ENCODE results near the gene C1orf115.

Gene C1orf115

DNA sequence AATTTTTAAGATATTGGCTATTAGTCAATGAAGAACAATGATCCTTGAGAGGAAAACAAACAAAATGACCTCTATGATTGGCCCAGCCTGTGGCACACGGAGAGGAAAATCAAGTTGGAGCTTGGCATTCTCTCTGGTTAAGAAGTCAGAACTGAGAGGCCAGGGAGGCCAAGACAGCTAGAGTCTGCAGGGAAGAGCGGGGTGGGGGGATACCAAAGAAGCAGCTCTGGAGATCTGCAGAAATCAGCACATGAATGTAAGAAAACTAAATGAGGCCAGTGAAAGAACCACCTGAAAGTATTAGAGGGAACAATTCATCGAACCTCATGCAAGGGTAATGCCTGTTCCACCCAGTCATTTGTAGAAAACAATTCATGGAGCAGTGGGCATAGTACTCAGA, 23.8 kb upstream of the C1orf115 start:
- TF ChIP-seq MYC (IDR thresholded peaks at IDR 0.05; ENCODE audit: low read depth, low read length) (no peak), POLR2A (IDR thresholded peaks at IDR 0.05; ENCODE audit: extremely low read depth, insufficient read length) (no peak), MAX (IDR thresholded peaks at IDR 0.05; ENCODE audit: low read depth, low read length) (no peak)
- TF ChIP-seq, protein P1, sequence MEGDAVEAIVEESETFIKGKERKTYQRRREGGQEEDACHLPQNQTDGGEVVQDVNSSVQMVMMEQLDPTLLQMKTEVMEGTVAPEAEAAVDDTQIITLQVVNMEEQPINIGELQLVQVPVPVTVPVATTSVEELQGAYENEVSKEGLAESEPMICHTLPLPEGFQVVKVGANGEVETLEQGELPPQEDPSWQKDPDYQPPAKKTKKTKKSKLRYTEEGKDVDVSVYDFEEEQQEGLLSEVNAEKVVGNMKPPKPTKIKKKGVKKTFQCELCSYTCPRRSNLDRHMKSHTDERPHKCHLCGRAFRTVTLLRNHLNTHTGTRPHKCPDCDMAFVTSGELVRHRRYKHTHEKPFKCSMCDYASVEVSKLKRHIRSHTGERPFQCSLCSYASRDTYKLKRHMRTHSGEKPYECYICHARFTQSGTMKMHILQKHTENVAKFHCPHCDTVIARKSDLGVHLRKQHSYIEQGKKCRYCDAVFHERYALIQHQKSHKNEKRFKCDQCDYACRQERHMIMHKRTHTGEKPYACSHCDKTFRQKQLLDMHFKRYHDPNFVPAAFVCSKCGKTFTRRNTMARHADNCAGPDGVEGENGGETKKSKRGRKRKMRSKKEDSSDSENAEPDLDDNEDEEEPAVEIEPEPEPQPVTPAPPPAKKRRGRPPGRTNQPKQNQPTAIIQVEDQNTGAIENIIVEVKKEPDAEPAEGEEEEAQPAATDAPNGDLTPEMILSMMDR (IDR thresholded peaks at IDR 0.05; ENCODE audit: low read depth, low read length), result no peak
- DNase-seq (ENCODE audit: low read depth), result no peak
- H3K4me3 ChIP-seq (ENCODE audit: low read depth, low read length), result no peak overlapping the region

DNA sequence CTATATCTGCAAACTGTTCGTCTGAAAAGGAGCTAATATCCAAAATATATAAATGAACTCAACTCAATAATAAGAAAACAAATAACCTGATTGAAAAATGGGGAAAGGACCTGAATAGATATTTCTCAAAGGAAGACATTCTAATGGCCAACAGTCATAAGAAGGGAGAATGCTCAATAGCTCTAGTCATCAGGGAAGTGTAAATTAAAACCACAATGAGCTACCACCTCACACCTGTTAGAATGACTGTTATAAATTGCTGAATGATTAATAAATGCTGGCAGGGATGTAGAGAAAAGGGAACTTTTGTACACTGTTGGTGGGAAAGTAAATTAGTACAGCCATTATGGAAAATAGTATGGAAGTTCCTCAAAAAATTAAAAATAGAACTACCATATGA, 21.2 kb upstream of the C1orf115 start:
- DNase-seq (ENCODE audit: low read depth), result no peak
- no peak for TF ChIP-seq MYC (IDR thresholded peaks at IDR 0.05; ENCODE audit: low read depth, low read length)
- TF ChIP-seq POLR2A (IDR thresholded peaks at IDR 0.05; ENCODE audit: extremely low read depth, insufficient read length), result no peak
- TF ChIP-seq, protein P1 (IDR thresholded peaks at IDR 0.05; ENCODE audit: low read depth, low read length), result no peak
- no peak for TF ChIP-seq MAX (IDR thresholded peaks at IDR 0.05; ENCODE audit: low read depth, low read length)
- H3K4me3 ChIP-seq (ENCODE audit: low read depth, low read length), result no peak overlapping the region

GRCh38 chr1:220670365-220670764, 19.8 kb upstream of the C1orf115 start:
- no peak for TF ChIP-seq MAX (IDR thresholded peaks at IDR 0.05; ENCODE audit: low read depth, low read length)
- TF ChIP-seq MYC (IDR thresholded peaks at IDR 0.05; ENCODE audit: low read depth, low read length), result no peak
- TF ChIP-seq, protein P1 (IDR thresholded peaks at IDR 0.05; ENCODE audit: low read depth, low read length), result no peak
- TF ChIP-seq POLR2A (IDR thresholded peaks at IDR 0.05; ENCODE audit: extremely low read depth, insufficient read length), result no peak
- DNase-seq (ENCODE audit: low read depth), result no peak

GRCh38 chr1:220673921-220674320, 16.2 kb upstream of the C1orf115 start:
- H3K4me3 ChIP-seq (ENCODE audit: low read depth, low read length), result no peak overlapping the region
- TF ChIP-seq MAX (IDR thresholded peaks at IDR 0.05; ENCODE audit: low read depth, low read length) (no peak), MYC (IDR thresholded peaks at IDR 0.05; ENCODE audit: low read depth, low read length) (no peak), POLR2A (IDR thresholded peaks at IDR 0.05; ENCODE audit: extremely low read depth, insufficient read length) (no peak)
- TF ChIP-seq, protein P1 (IDR thresholded peaks at IDR 0.05; ENCODE audit: low read depth, low read length), result no peak
- DNase-seq (ENCODE audit: low read depth), result no peak

More at GRCh38 chr1:220670365-220670764, 19.8 kb upstream of the C1orf115 start:
- no peak overlapping the region for H3K4me3 ChIP-seq (ENCODE audit: low read depth, low read length)

DNA sequence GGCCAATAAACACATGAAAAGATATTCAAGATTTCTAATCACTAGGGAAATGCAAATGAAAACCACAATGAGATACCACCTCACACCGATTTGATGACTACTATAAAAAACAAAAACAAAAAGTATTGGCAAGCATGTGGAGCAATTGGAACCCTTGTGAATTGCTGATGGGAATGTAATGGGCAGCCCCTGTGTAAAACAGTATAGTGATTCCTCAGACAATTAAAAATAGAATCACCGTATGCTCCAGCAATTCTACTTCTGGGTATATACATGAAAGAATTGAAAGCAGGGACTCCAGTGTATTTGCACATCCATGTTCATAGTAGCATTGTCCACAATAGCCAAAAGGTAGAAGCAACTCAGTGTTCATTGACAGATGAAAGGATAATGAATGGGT, 12.9 kb upstream of the C1orf115 start:
- no peak overlapping the region for H3K4me3 ChIP-seq (ENCODE audit: low read depth, low read length)
- no peak for TF ChIP-seq MYC (IDR thresholded peaks at IDR 0.05; ENCODE audit: low read depth, low read length)
- TF ChIP-seq, protein P1 (IDR thresholded peaks at IDR 0.05; ENCODE audit: low read depth, low read length), result no peak
- no peak for TF ChIP-seq MAX (IDR thresholded peaks at IDR 0.05; ENCODE audit: low read depth, low read length)
- TF ChIP-seq POLR2A (IDR thresholded peaks at IDR 0.05; ENCODE audit: extremely low read depth, insufficient read length), result no peak
- DNase-seq (ENCODE audit: low read depth), result no peak

All from NB4 (cell line).